Colonic mucosa (tissue), 4 donors: Measurements from ENCODE around the gene ARHGEF12. TPM values are rescaled to one million over a fixed set of nuclear protein-coding genes. Genes with fewer than 3 reads are reported as not detected.
A peak's percentile ranks its signal among the peaks of the same experiment; 100 is the strongest.

Experiments
- DNase-seq: peaks from one replicate; pipeline ENCODE4 v3.0.0-alpha.2; 2020
- H3K27ac ChIP-seq: fragments of 200-600 bp; one replicate; pipeline ENCODE4 v1.8.0; 2021
- H3K27me3 ChIP-seq: fragments of 200-600 bp; one replicate; pipeline ENCODE4 v1.8.0; 2021
- H3K36me3 ChIP-seq: fragments of 200-600 bp; one replicate; pipeline ENCODE4 v1.8.0; 2021
- H3K4me1 ChIP-seq: fragments of 200-600 bp; one replicate; pipeline ENCODE4 v1.8.0; 2021; ENCODE audit warnings: mild to moderate bottlenecking
- H3K4me3 ChIP-seq: fragments of 200-600 bp; one replicate; pipeline ENCODE4 v1.8.0; 2021
- H3K9ac ChIP-seq, 2 donors: one replicate each; pipeline ENCODE4 v1.7.0; 2013; ENCODE audit warnings: control low read depth in 2 of 2, low read depth in 2 of 2, low read length in 2 of 2
- H3K9me3 ChIP-seq: fragments of 200-600 bp; one replicate; pipeline ENCODE4 v1.8.0; 2021
- intact Hi-C: fragments of 100-400 bp; cut with DNase I; formaldehyde crosslinking; loops from one replicate; pipeline ENCODE4 v1.14.1; 2022
- total RNA-seq, 2 donors: library from RNA; stranded (reverse); fragmentation: NEBNext Ultra II Directional in 1 of 2; extraction: Animal tissue kit (Norgen Biotek cat#: 25700) in 1 of 2; gene quantifications; one replicate each; pipeline ENCODE4 v1.2.1, GENCODE V29; 2021
- TF ChIP-seq, protein P1 (sequence below): fragments of 200-600 bp; IDR thresholded peaks from one replicate; pipeline ENCODE4 v1.8.0; 2022; ENCODE audit warnings: antibody characterized with exemption, mild to moderate bottlenecking
- donor health status: healthy.
- donor health status: DM: no; HTN: no; CAD: no.
- donor health status: DM: no; HTN: no; CAD: no.

The ARHGEF12 gene
- total RNA-seq, 2 donors from 2014 or later = 66.7 to 103 TPM

DNA sequence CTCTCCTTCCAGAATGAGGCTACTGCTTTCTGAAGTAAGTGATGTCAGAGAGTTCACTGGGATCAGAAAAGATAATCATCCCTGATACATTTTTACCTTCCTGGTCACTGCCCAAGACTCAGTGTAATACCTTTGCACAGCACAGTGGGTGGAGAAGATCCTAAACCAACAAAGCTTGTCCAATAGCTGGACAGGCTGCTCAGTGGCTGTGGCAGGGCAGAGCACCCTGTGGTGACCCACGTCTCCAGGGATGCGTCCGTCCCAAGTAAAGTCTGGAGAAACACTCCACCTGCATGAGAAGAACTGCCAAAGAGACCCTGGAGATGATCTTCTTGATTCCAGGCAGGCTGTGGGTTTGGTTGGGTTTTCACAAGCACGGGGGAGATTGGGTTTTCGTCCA lies 42.1 kb upstream of the ARHGEF12 start:
- Histone ChIP-seq H3K4me3 (no peak overlapping the region), H3K4me1 (no peaks in the 10 kb centered on the region), H3K27ac (no peak overlapping the region), H3K27me3 (no peaks in the 10 kb centered on the region), H3K9ac (no peak overlapping the region), H3K9me3 (no peaks in the 10 kb centered on the region), H3K36me3 (no peaks in the 10 kb centered on the region)
- TF ChIP-seq, protein P1, sequence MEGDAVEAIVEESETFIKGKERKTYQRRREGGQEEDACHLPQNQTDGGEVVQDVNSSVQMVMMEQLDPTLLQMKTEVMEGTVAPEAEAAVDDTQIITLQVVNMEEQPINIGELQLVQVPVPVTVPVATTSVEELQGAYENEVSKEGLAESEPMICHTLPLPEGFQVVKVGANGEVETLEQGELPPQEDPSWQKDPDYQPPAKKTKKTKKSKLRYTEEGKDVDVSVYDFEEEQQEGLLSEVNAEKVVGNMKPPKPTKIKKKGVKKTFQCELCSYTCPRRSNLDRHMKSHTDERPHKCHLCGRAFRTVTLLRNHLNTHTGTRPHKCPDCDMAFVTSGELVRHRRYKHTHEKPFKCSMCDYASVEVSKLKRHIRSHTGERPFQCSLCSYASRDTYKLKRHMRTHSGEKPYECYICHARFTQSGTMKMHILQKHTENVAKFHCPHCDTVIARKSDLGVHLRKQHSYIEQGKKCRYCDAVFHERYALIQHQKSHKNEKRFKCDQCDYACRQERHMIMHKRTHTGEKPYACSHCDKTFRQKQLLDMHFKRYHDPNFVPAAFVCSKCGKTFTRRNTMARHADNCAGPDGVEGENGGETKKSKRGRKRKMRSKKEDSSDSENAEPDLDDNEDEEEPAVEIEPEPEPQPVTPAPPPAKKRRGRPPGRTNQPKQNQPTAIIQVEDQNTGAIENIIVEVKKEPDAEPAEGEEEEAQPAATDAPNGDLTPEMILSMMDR = no peak
- intact Hi-C loops = no loop called here
- DNase-seq = no peak

DNA sequence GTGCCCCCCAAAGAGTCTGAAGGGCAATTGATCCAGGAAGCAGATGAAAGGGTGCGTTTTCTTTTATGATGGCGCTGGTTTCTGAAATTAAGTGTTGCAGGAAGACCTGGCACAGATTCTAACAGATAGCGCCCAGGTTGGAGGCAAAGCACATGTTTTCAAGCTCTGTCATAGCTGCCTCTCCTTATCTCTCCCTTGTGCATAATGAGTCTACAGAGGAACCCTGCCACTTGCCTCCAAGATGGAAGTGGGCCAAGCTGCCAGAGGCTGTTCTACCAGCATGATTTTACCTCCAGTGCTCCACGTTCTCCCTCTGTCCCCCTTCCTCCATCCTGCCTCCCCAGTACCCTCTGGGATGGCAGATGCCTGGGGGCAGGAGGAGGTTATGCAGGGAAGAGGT lies 41.1 kb upstream of the ARHGEF12 start:
- no peak overlapping the region for H3K9ac ChIP-seq
- TF ChIP-seq, protein P1 = no peak
- H3K9me3 ChIP-seq = no peaks in the 10 kb centered on the region
- H3K27ac ChIP-seq = no peak overlapping the region
- no peaks in the 10 kb centered on the region for H3K4me1 ChIP-seq
- no peak overlapping the region for H3K4me3 ChIP-seq
- no peaks in the 10 kb centered on the region for H3K27me3 ChIP-seq
- H3K36me3 ChIP-seq = no peaks in the 10 kb centered on the region
- peak; percentile 49 for DNase-seq
- intact Hi-C loops = no loop called here

DNA sequence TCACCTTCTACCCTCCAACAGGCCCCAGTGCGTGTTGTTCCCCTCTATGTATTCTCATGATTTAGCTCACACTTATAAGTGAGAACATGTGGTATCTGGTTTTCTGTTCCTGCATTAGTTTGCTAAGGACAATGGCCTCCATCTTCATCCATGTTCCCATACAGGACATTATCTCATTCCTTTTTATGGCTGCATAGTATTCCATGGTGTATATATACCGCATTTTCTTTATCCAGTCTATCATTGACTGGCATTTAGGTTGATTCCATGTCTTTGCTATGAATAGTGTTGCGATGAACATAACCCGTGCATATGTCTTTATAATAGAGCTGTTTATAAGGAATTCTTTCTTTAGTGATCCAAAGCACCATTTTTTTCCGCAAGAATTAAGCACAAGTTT lies 39.7 kb upstream of the ARHGEF12 start:
- no peak overlapping the region for H3K4me3 ChIP-seq
- no peaks in the 10 kb centered on the region for H3K4me1 ChIP-seq
- no peaks in the 10 kb centered on the region for H3K9me3 ChIP-seq
- DNase-seq = no peak
- no peak overlapping the region for H3K27ac ChIP-seq
- no peaks in the 10 kb centered on the region for H3K27me3 ChIP-seq
- H3K9ac ChIP-seq = no peak overlapping the region
- H3K36me3 ChIP-seq = no peaks in the 10 kb centered on the region
- intact Hi-C loops = no loop called here
- TF ChIP-seq, protein P1 = no peak

DNA sequence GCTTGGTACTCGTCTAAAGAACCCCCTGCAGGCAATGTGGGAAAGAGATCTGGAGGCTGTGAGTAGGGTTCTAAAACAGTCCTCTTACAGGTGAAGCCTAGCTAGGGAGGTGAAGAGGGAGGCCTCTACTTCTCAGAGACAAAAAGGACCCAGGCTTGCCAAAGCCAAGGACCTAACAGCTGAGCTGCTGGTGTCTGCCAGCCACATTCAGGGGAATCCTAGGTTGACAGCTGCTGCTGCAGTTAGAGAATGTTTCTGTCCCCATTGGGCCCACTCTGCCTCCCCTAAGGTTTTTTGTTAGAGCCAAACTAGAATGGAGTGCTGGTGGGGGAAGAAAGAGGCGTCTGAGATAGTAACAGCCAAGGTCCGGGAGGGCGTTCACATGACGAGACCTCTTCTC lies 37.8 kb upstream of the ARHGEF12 start:
- no peaks in the 10 kb centered on the region for H3K36me3 ChIP-seq
- no peak for DNase-seq
- H3K4me1 ChIP-seq = no peaks in the 10 kb centered on the region
- no peaks in the 10 kb centered on the region for H3K9me3 ChIP-seq
- H3K9ac ChIP-seq = no peak overlapping the region
- H3K4me3 ChIP-seq = no peak overlapping the region
- no peak overlapping the region for H3K27ac ChIP-seq
- H3K27me3 ChIP-seq = no peaks in the 10 kb centered on the region
- TF ChIP-seq, protein P1 = no peak
- intact Hi-C loops = loop anchor here (2.0 kb wide), 1 partner anchor 126 kb away; no protein-coding TSS in a partner anchor

DNA sequence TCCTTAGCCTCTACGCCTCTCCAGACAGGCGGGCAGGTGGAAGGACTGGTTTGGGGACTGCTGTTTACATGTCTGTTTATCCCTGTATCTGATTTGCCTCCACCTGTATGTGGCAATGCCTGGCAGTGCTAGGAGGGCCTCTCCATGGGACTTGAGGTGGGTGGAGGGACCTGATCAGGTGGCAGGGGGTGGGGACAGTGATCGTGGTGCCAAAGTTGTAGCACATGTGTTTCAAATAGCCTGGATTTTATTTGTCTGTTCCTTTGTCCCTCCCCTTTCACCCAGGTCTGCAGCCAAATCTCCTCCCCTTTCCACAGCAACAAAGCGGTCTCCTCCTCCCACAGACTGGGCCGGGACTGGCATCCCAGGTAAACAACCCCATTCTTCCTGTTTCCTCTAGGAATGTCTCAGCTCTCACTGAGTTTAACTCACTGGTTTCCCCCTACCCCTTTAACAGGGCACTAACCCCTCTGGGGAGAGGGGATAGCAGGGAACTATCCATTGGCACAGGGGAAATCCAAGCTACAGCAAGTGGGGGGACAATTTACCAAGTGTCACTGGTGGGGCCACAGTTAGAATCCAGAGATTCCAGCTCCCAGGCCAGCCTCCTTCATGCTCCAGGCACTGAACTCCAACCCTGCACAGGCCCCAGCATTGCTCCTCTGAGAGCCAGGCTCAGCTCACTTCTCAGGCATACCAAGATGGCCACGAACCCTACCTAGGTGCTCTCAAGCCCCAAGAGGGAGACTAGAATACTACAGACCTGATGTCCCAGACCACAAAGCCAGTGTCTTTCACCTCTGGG lies 34.0 kb upstream of the ARHGEF12 start:
- intact Hi-C loops = no loop called here

More for the DNA sequence above, 34.0 kb upstream of the ARHGEF12 start:
- Histone ChIP-seq H3K4me1 (no peaks in the 10 kb centered on the region), H3K4me3 (no peak overlapping the region), H3K9ac (peak overlapping the region in 1 of 2 donors; percentile 43), H3K36me3 (no peaks in the 10 kb centered on the region), H3K27ac (peak overlapping the region; percentile 47), H3K27me3 (no peaks in the 10 kb centered on the region), H3K9me3 (no peaks in the 10 kb centered on the region)
- TF ChIP-seq, protein P1 = no peak
- peak; percentile 77 for DNase-seq
